HEK293 (cell line): Measurements from ENCODE around the gene OLA1.

Experiments used
- AEBP2 ChIP-seq: fragments of 450-650 bp; formaldehyde crosslinking; IDR thresholded peaks from 2 replicates; pipeline ENCODE4 v1.5.1; 2016; ENCODE audit warnings: missing biosample characterization, missing genetic modification characterization, borderline replicate concordance
- FEZF1 ChIP-seq: fragments of 450-650 bp; formaldehyde crosslinking; IDR thresholded peaks from 2 replicates; pipeline ENCODE4 v1.5.1; 2016; ENCODE audit warnings: missing biosample characterization, missing genetic modification characterization
- GLI2 ChIP-seq: fragments of 450-650 bp; formaldehyde crosslinking; IDR thresholded peaks from 2 replicates; pipeline ENCODE4; 2017; ENCODE audit warnings: missing biosample characterization, missing genetic modification characterization, low read depth, borderline replicate concordance
- GLIS1 ChIP-seq: fragments of 450-650 bp; formaldehyde crosslinking; IDR thresholded peaks from 2 replicates; pipeline ENCODE4 v1.5.1; 2016; ENCODE audit warnings: missing biosample characterization, missing genetic modification characterization
- HOXA7 ChIP-seq: sonication (generic); formaldehyde crosslinking; IDR thresholded peaks from 2 replicates; pipeline ENCODE4 v1.8.1; 2022; ENCODE audit warnings: missing genetic modification reagents, borderline replicate concordance
- KLF17 ChIP-seq: fragments of 450-650 bp; formaldehyde crosslinking; IDR thresholded peaks from 2 replicates; pipeline ENCODE4 v1.5.1; 2016; ENCODE audit warnings: missing biosample characterization, missing genetic modification characterization
- MYNN ChIP-seq: fragments of 450-650 bp; formaldehyde crosslinking; IDR thresholded peaks from 2 replicates; pipeline ENCODE4 v1.5.1; 2016; ENCODE audit warnings: missing biosample characterization, missing genetic modification characterization, borderline replicate concordance
- OSR2 ChIP-seq: fragments of 450-650 bp; formaldehyde crosslinking; IDR thresholded peaks from 2 replicates; pipeline ENCODE4 v1.5.1; 2016; ENCODE audit warnings: missing biosample characterization, missing genetic modification characterization
- SP7 ChIP-seq: fragments of 450-650 bp; formaldehyde crosslinking; IDR thresholded peaks from 2 replicates; pipeline ENCODE4 v1.5.1; 2016; ENCODE audit warnings: missing biosample characterization, missing genetic modification characterization
- YY1 ChIP-seq: fragments of 450-650 bp; formaldehyde crosslinking; IDR thresholded peaks from 2 replicates; pipeline ENCODE4 v1.5.1; 2018; ENCODE audit warnings: missing biosample characterization, missing genetic modification characterization
- ZBTB8A ChIP-seq: fragments of 450-650 bp; formaldehyde crosslinking; IDR thresholded peaks from 2 replicates; pipeline ENCODE4 v1.5.1; 2016; ENCODE audit warnings: missing biosample characterization, missing genetic modification characterization
- ZIC2 ChIP-seq: fragments of 450-650 bp; formaldehyde crosslinking; IDR thresholded peaks from 2 replicates; pipeline ENCODE4 v1.5.1; 2016; ENCODE audit warnings: missing biosample characterization, missing genetic modification characterization
- ZNF148 ChIP-seq: fragments of 450-650 bp; formaldehyde crosslinking; IDR thresholded peaks from 2 replicates; pipeline ENCODE4 v1.5.0; 2017; ENCODE audit warnings: missing biosample characterization, missing genetic modification characterization, borderline replicate concordance
- ZNF2 ChIP-seq: fragments of 450-650 bp; formaldehyde crosslinking; IDR thresholded peaks from 2 replicates; pipeline ENCODE4 v1.5.1; 2016; ENCODE audit warnings: missing biosample characterization, missing genetic modification characterization
- ZNF223 ChIP-seq: fragments of 450-650 bp; formaldehyde crosslinking; IDR thresholded peaks from 2 replicates; pipeline ENCODE4 v1.5.1; 2016; ENCODE audit warnings: missing biosample characterization, missing genetic modification characterization
- ZNF24 ChIP-seq: fragments of 450-650 bp; formaldehyde crosslinking; IDR thresholded peaks from 2 replicates; pipeline ENCODE4 v1.5.1; 2016; ENCODE audit warnings: missing biosample characterization, missing genetic modification characterization
- ZNF248 ChIP-seq: fragments of 450-650 bp; formaldehyde crosslinking; IDR thresholded peaks from 2 replicates; pipeline ENCODE4 v1.5.1; 2017; ENCODE audit warnings: missing biosample characterization, missing genetic modification characterization
- ZNF266 ChIP-seq: fragments of 450-650 bp; formaldehyde crosslinking; IDR thresholded peaks from 2 replicates; pipeline ENCODE4 v1.5.1; 2016; ENCODE audit warnings: missing biosample characterization, missing genetic modification characterization, low read depth
- ZNF398 ChIP-seq: fragments of 450-650 bp; formaldehyde crosslinking; IDR thresholded peaks from 2 replicates; pipeline ENCODE4 v1.5.1; 2017; ENCODE audit warnings: missing biosample characterization, missing genetic modification characterization
- ZNF544 ChIP-seq: fragments of 450-650 bp; formaldehyde crosslinking; IDR thresholded peaks from 2 replicates; pipeline ENCODE4 v1.5.0; 2017; ENCODE audit warnings: missing biosample characterization, missing genetic modification characterization
- ZNF558 ChIP-seq: fragments of 450-650 bp; formaldehyde crosslinking; IDR thresholded peaks from 2 replicates; pipeline ENCODE4 v1.5.1; 2016; ENCODE audit warnings: missing biosample characterization, missing genetic modification characterization
- ZNF660 ChIP-seq: fragments of 450-650 bp; IDR thresholded peaks from 2 replicates; pipeline ENCODE4 v1.5.1; 2018; ENCODE audit warnings: missing biosample characterization, mild to moderate bottlenecking, missing genetic modification characterization
- ZNF664 ChIP-seq: fragments of 450-650 bp; formaldehyde crosslinking; IDR thresholded peaks from 2 replicates; pipeline ENCODE4 v1.5.1; 2016; ENCODE audit warnings: missing biosample characterization, missing genetic modification characterization
- ZNF747 ChIP-seq: fragments of 450-650 bp; formaldehyde crosslinking; IDR thresholded peaks from 2 replicates; pipeline ENCODE4 v1.5.1; 2016; ENCODE audit warnings: missing biosample characterization, missing genetic modification characterization
- ZNF777 ChIP-seq: fragments of 450-650 bp; formaldehyde crosslinking; IDR thresholded peaks from 2 replicates; pipeline ENCODE4 v1.5.1; 2017; ENCODE audit warnings: missing biosample characterization, missing genetic modification characterization, borderline replicate concordance
- ZNF792 ChIP-seq: fragments of 450-650 bp; formaldehyde crosslinking; IDR thresholded peaks from 2 replicates; pipeline ENCODE4 v1.5.1; 2016; ENCODE audit warnings: missing biosample characterization, missing genetic modification characterization
- ZNF830 ChIP-seq: fragments of 450-650 bp; IDR thresholded peaks from 2 replicates; pipeline ENCODE4 v1.5.0; 2018; ENCODE audit warnings: missing biosample characterization, missing genetic modification characterization, low read depth, mild to moderate bottlenecking, moderate library complexity
- ZSCAN5A ChIP-seq: fragments of 450-650 bp; formaldehyde crosslinking; IDR thresholded peaks from 2 replicates; pipeline ENCODE4 v1.5.1; 2016; ENCODE audit warnings: missing biosample characterization, missing genetic modification characterization
- TF ChIP-seq, protein P1 (sequence below): fragments of 450-650 bp; formaldehyde crosslinking; IDR thresholded peaks from 2 replicates; pipeline ENCODE4 v1.5.1; 2016; ENCODE audit warnings: missing biosample characterization, missing genetic modification characterization, low read depth
- TF ChIP-seq, protein P2 (sequence below): fragments of 450-650 bp; formaldehyde crosslinking; IDR thresholded peaks from 2 replicates; pipeline ENCODE4 v1.5.1; 2016; ENCODE audit warnings: missing biosample characterization, missing genetic modification characterization

Gene OLA1

GRCh38 chr2:174080672-174081121, 167.6 kb downstream of the OLA1 start (continued):
- TF ChIP-seq YY1 (tag by site-specific recombination) (no peak), ZNF777 (tag by site-specific recombination) (no peak), AEBP2 (tag by site-specific recombination) (no peak), GLIS1 (tag by site-specific recombination) (no peak), ZNF660 (0 out of 2 replicates have a peak, but pooled peaks have one; percentile 21), ZNF223 (tag by site-specific recombination) (no peak), ZNF24 (tag by site-specific recombination) (0 out of 2 replicates have a peak, but pooled peaks have one; percentile 31), ZNF747 (tag by site-specific recombination) (no peak), ZNF544 (tag by site-specific recombination) (no peak), ZNF664 (0 out of 2 replicates have a peak, but pooled peaks have one; percentile 29), ZNF830 (tag by site-specific recombination) (no peak), MYNN (no peak), GLI2 (tag by site-specific recombination) (0 out of 2 replicates have a peak, but pooled peaks have one; percentile 56), ZNF2 (tag by site-specific recombination) (peak; percentile 47; the same call in 1 of the 2 replicates), ZNF148 (tag by site-specific recombination) (no peak), ZNF558 (tag by site-specific recombination) (peak; percentile 40; the same call in 1 of the 2 replicates), OSR2 (tag by site-specific recombination) (peak; percentile 66; the same call in 1 of the 2 replicates), ZNF266 (tag by site-specific recombination) (no peak), ZSCAN5A (tag by site-specific recombination) (no peak), ZBTB8A (tag by site-specific recombination) (peak; percentile 32), FEZF1 (tag by site-specific recombination) (peak; percentile 59), ZNF792 (0 out of 2 replicates have a peak, but pooled peaks have one; percentile 45), HOXA7 (CRISPR knock-in tag) (no peak), KLF17 (tag by site-specific recombination) (peak; percentile 88), ZNF398 (tag by site-specific recombination) (peak; percentile 21; the same call in 1 of the 2 replicates), ZNF248 (tag by site-specific recombination) (no peak), SP7 (tag by site-specific recombination) (0 out of 2 replicates have a peak, but pooled peaks have one; percentile 39), ZIC2 (tag by site-specific recombination) (peak; percentile 21; the same call in 1 of the 2 replicates)
- TF ChIP-seq, protein P1, sequence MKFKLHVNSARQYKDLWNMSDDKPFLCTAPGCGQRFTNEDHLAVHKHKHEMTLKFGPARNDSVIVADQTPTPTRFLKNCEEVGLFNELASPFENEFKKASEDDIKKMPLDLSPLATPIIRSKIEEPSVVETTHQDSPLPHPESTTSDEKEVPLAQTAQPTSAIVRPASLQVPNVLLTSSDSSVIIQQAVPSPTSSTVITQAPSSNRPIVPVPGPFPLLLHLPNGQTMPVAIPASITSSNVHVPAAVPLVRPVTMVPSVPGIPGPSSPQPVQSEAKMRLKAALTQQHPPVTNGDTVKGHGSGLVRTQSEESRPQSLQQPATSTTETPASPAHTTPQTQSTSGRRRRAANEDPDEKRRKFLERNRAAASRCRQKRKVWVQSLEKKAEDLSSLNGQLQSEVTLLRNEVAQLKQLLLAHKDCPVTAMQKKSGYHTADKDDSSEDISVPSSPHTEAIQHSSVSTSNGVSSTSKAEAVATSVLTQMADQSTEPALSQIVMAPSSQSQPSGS: peak; percentile 93
- TF ChIP-seq, protein P2, sequence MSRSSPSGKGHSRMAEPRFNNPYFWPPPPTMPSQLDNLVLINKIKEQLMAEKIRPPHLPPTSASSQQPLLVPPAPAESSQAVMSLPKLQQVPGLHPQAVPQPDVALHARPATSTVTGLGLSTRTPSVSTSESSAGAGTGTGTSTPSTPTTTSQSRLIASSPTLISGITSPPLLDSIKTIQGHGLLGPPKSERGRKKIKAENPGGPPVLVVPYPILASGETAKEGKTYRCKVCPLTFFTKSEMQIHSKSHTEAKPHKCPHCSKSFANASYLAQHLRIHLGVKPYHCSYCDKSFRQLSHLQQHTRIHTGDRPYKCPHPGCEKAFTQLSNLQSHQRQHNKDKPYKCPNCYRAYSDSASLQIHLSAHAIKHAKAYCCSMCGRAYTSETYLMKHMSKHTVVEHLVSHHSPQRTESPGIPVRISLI: no peak
